Transverse colon (tissue), 4 donors: ENCODE results near the gene NR3C1. TPM values are rescaled to one million over a fixed set of nuclear protein-coding genes. Genes with fewer than 3 reads are reported as not detected.

ENCODE experiments used
- DNase-seq: peaks from one replicate; pipeline ENCODE4 v3.0.0-alpha.2; 2019
- H3K27ac ChIP-seq, 4 donors: fragments of 200-600 bp; sonication (generic); 2 replicates each; pipeline ENCODE4 v1.5.1; 2016 to 2018; ENCODE audit warnings: inconsistent platforms in 4 of 4
- H3K27me3 ChIP-seq: fragments of 200-600 bp; sonication (generic); 2 replicates; pipeline ENCODE4 v1.5.1; 2017; ENCODE audit warnings: inconsistent platforms
- H3K36me3 ChIP-seq, 4 donors: fragments of 200-600 bp; sonication (generic); 2 replicates each; pipeline ENCODE4 v1.5.1; 2017 to 2019; ENCODE audit warnings: inconsistent platforms in 4 of 4
- H3K4me1 ChIP-seq, 4 donors: fragments of 200-600 bp; sonication (generic); 2 replicates each; pipeline ENCODE4 v1.5.1; 2017 to 2020; ENCODE audit warnings: inconsistent platforms in 4 of 4
- H3K4me3 ChIP-seq, 4 donors: fragments of 200-600 bp; sonication (generic); 1 replicate in 1 of 4; 2 replicates in 3 of 4; pipeline versions ENCODE4 v1.5.1 to v1.6.1; 2017 to 2019; ENCODE audit warnings: inconsistent platforms in 4 of 4
- H3K9me3 ChIP-seq, 2 donors: fragments of 200-600 bp; sonication (generic); 2 replicates each; pipeline ENCODE4 v1.5.1; 2017 to 2019; ENCODE audit warnings: inconsistent platforms in 2 of 2
- EP300 ChIP-seq: sonication (generic); formaldehyde crosslinking; IDR thresholded peaks from one replicate; pipeline ENCODE4 v1.6.1; 2017; ENCODE audit warnings: antibody characterized with exemption, low read depth
- POLR2A ChIP-seq: fragments of 450-650 bp; IDR thresholded peaks from one replicate; pipeline ENCODE4 v1.6.1; 2016; ENCODE audit warnings: antibody characterized with exemption, mild to moderate bottlenecking, moderate library complexity
- POLR2AphosphoS5 ChIP-seq, 3 donors: sonication (generic); formaldehyde crosslinking; IDR thresholded peaks; one replicate each; pipeline ENCODE4 v1.6.1; 2016; ENCODE audit warnings: antibody characterized with exemption in 3 of 3
- WGBS, 2 donors: methylation state at CpG; one replicate each; pipeline ENCODE4 v1.1.5; 2018; ENCODE audit warnings: low coverage in 1 of 2; 5-methylcytosine and 5-hydroxymethylcytosine counted together
- in situ Hi-C, 4 donors: fragments of 200-750 bp; cut with MboI; loops; one replicate each; pipeline versions ENCODE4 v1.15.0 to v1.15.1; 2017; ENCODE audit warnings: low sequenced_read_pairs in 3 of 4, low pct_ligation_motif_present in 1 of 4, low pct_unique_long_range_greater_than_20kb in 1 of 4
- intact Hi-C: fragments of 100-400 bp; cut with DNase I; formaldehyde crosslinking; loops from one replicate; pipeline ENCODE4 v1.15.1; 2023; ENCODE audit warnings: low total_unique reads
- total RNA-seq, 4 donors: library from RNA; depleted of rRNA; stranded (reverse); fragments of >200 nt; gene quantifications; one replicate each; pipeline ENCODE4 v1.1.0, GENCODE V29; 2016
- TF ChIP-seq, protein P1 (sequence below), 5 experiments: fragments of 200-600 bp in 3 of 5; fragments of 450-650 bp in 2 of 5; sonication (generic) in 3 of 5; IDR thresholded peaks; 1 replicate in 2 of 5; 2 replicates in 3 of 5; pipeline ENCODE4 v1.5.1; 2016 to 2017; ENCODE audit warnings: antibody characterized with exemption in 5 of 5, inconsistent platforms in 3 of 5, mild to moderate bottlenecking in 2 of 5, moderate library complexity in 1 of 5

Gene NR3C1
- total RNA-seq, 4 donors from 2014 or later, result 8.4 to 37.7 (median 30.3) TPM

- intact Hi-C loops (no loop called here), in situ Hi-C loops (no loop called here)
- 85% methylated on average over 6 of the region's 6 CpGs; no CpG with 5 or more reads in 1 of the 2 donors for WGBS, 2 donors
- Histone ChIP-seq H3K36me3 (peaks cover 0 to 8% (median 3%) of the 10 kb centered on the region in 4 donors), H3K9me3 (no peaks in the 10 kb centered on the region), H3K27ac (no peak overlapping the region), H3K4me1 (peaks cover 0 to 17% (median 5%) of the 10 kb centered on the region in 4 donors), H3K27me3 (no peaks in the 10 kb centered on the region), H3K4me3 (no peak overlapping the region)
- TF ChIP-seq POLR2AphosphoS5 (IDR thresholded peaks at IDR 0.05) (no peak), POLR2A (no peak), EP300 (no peak)
- TF ChIP-seq, protein P1, sequence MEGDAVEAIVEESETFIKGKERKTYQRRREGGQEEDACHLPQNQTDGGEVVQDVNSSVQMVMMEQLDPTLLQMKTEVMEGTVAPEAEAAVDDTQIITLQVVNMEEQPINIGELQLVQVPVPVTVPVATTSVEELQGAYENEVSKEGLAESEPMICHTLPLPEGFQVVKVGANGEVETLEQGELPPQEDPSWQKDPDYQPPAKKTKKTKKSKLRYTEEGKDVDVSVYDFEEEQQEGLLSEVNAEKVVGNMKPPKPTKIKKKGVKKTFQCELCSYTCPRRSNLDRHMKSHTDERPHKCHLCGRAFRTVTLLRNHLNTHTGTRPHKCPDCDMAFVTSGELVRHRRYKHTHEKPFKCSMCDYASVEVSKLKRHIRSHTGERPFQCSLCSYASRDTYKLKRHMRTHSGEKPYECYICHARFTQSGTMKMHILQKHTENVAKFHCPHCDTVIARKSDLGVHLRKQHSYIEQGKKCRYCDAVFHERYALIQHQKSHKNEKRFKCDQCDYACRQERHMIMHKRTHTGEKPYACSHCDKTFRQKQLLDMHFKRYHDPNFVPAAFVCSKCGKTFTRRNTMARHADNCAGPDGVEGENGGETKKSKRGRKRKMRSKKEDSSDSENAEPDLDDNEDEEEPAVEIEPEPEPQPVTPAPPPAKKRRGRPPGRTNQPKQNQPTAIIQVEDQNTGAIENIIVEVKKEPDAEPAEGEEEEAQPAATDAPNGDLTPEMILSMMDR (IDR thresholded peaks at IDR 0.05), result no peak
- no peak for DNase-seq
These were observed 87.6 kb downstream of the NR3C1 start for GRCh38 chr5:143315929-143316328.

DNA sequence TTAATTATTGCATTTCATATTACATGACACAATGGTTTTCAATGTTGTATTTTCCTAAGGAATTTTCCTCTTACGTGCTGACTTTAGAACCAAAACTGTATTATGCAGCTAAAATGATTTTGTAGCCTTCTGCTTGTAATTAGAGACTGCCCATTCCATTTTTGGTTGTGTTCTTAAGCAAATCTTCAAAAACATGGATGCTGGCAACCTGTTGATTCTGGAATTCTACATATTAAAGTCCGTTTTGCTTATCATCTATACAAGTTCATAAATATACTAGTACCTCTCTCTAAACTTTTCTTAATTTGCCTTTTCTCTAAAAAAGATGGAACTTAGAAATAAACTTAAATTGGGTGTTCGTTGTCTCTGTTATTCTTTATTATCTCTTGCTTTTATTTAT is 88.3 kb downstream of the NR3C1 start:
- 90 to 94% methylated on average over 3 of the region's 3 CpGs for WGBS, 2 donors
- in situ Hi-C loops, result no loop called here
- no peak overlapping the region for H3K4me3 ChIP-seq

DNA sequence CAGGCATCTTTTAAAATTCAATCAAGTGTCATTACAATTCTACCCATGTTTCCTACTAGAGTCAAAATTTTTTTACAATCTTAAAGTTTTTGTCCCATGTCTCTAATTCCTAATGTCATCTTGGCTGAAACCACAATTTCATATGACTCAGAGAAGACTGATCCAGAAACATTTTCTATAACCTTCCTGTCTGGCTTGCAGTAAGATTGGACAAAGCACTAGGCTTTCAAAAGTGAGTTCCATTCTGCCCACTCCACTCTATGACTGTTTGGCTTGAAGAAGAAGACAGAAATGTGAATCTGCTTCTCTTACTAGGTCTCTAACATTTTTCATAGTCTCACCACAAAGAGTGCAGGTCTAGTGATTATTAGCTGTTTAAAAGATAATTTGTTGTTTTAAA is 88.8 kb downstream of the NR3C1 start:
- H3K27ac ChIP-seq, result no peak overlapping the region
- no peak for DNase-seq
- no peak for TF ChIP-seq POLR2A
- TF ChIP-seq EP300, result no peak
- TF ChIP-seq, protein P1 (IDR thresholded peaks at IDR 0.05), result no peak
- TF ChIP-seq POLR2AphosphoS5 (IDR thresholded peaks at IDR 0.05), result no peak
- no peak overlapping the region for H3K4me3 ChIP-seq
- in situ Hi-C loops (no loop called here), intact Hi-C loops (no loop called here)
- H3K4me1 ChIP-seq, result peaks cover 0 to 15% (median 5%) of the 10 kb centered on the region in 4 donors
- H3K27me3 ChIP-seq, result no peaks in the 10 kb centered on the region
- H3K36me3 ChIP-seq, result peaks cover 0 to 12% (median 3%) of the 10 kb centered on the region in 4 donors
- no peaks in the 10 kb centered on the region for H3K9me3 ChIP-seq

More for the DNA sequence above, 88.3 kb downstream of the NR3C1 start:
- DNase-seq, result no peak
- Histone ChIP-seq H3K4me1 (peaks cover 0 to 17% (median 5%) of the 10 kb centered on the region in 4 donors), H3K36me3 (peaks cover 0 to 8% (median 3%) of the 10 kb centered on the region in 4 donors), H3K27me3 (no peaks in the 10 kb centered on the region), H3K9me3 (no peaks in the 10 kb centered on the region), H3K27ac (no peak overlapping the region)
- intact Hi-C loops, result no loop called here
- TF ChIP-seq POLR2AphosphoS5 (IDR thresholded peaks at IDR 0.05), result no peak
- TF ChIP-seq EP300, result no peak
- TF ChIP-seq, protein P1 (IDR thresholded peaks at IDR 0.05), result no peak
- no peak for TF ChIP-seq POLR2A

DNA sequence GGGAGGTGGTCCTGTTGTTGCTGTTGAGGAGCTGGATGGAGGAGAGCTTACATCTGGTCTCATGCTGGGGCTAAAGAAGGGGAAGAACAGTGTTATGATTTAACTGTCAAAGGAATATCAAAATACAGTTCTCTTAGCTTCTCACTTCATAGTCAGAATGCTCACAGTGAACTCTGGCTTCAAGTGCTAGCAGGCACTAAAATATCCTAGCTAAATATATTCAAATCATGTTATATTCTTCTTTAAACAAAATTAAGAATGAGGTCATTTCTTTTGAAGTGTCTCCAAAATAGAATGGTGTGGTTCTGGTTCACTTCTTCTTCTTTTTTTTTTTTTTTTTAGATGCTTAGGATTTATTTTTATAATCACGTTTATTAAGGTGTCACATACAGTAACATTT is 89.4 kb downstream of the NR3C1 start:
- Histone ChIP-seq H3K27ac (no peak overlapping the region), H3K4me1 (peaks cover 0 to 12% (median 5%) of the 10 kb centered on the region in 4 donors), H3K36me3 (peaks cover 0 to 18% (median 5%) of the 10 kb centered on the region in 4 donors), H3K27me3 (no peaks in the 10 kb centered on the region), H3K4me3 (no peak overlapping the region), H3K9me3 (no peaks in the 10 kb centered on the region)
- intact Hi-C loops (no loop called here), in situ Hi-C loops (no loop called here)
- TF ChIP-seq POLR2A (no peak), EP300 (no peak), POLR2AphosphoS5 (IDR thresholded peaks at IDR 0.05) (no peak)
- TF ChIP-seq, protein P1 (IDR thresholded peaks at IDR 0.05), result no peak
- WGBS, 2 donors, result 30 to 48% methylated on average over 1 of the region's 1 CpG
- DNase-seq, result no peak
